HG02981 (cell line): ENCODE results near the gene SEBOX.
A peak's percentile ranks its signal among the peaks of the same experiment; 100 is the strongest.

ENCODE experiments used
- ATAC-seq: cut with Tn5 transposase; IDR thresholded peaks from one replicate; pipeline ENCODE4 v1.9.1; 2021; ENCODE audit warnings: mild to moderate bottlenecking, moderate library complexity; ENCODE audit not compliant: unreplicated experiment

SEBOX gene

GRCh38 chr17:28364665-28365363 lies at the start of gene SEBOX:
TSS of gene SEBOX (minus strand) at chr17:28365199. CDS start at chr17:28365151, 48 bp downstream.
- ATAC-seq = no peak

GRCh38 chr17:28413804-28414203 lies 48.8 kb upstream of the SEBOX start:
- ATAC-seq = no peak

- no peak for ATAC-seq
These were observed 47.1 kb upstream of the SEBOX start for GRCh38 chr17:28412099-28412498.

- no peak for ATAC-seq
These were observed 42.9 kb upstream of the SEBOX start for GRCh38 chr17:28407974-28408306.

GRCh38 chr17:28407130-28407973 lies 42.4 kb upstream of the SEBOX start:
- ATAC-seq = no peak

- no peak for ATAC-seq
These were observed 41.4 kb upstream of the SEBOX start for GRCh38 chr17:28406473-28406814.

- peak; percentile 51 for ATAC-seq
These were observed 40.9 kb upstream of the SEBOX start, which contains the start of gene SLC46A1 for GRCh38 chr17:28405632-28406472. TSS of gene SLC46A1 (minus strand) at chr17:28406212. CDS start at chr17:28406114, 98 bp downstream.

- ATAC-seq = no peak
These were observed 40.0 kb upstream of the SEBOX start for GRCh38 chr17:28404812-28405570.

GRCh38 chr17:28404461-28404811 lies 39.4 kb upstream of the SEBOX start:
- no peak for ATAC-seq

GRCh38 chr17:28404007-28404406 lies 39.0 kb upstream of the SEBOX start:
- ATAC-seq = no peak

- ATAC-seq = no peak
These were observed 37.8 kb upstream of the SEBOX start for GRCh38 chr17:28402844-28403243.

- ATAC-seq = no peak
These were observed 37.2 kb upstream of the SEBOX start for GRCh38 chr17:28402224-28402630.

- no peak for ATAC-seq
These were observed 34.8 kb upstream of the SEBOX start for GRCh38 chr17:28399808-28400207.

- ATAC-seq = no peak
These were observed 33.4 kb upstream of the SEBOX start for GRCh38 chr17:28398280-28398981.

GRCh38 chr17:28397687-28398279 lies 32.8 kb upstream of the SEBOX start:
- ATAC-seq = no peak

GRCh38 chr17:28397275-28397674 lies 32.3 kb upstream of the SEBOX start:
- ATAC-seq = no peak

- ATAC-seq = no peak
These were observed 31.7 kb upstream of the SEBOX start for GRCh38 chr17:28396635-28397239.

- ATAC-seq = no peak
These were observed 31.0 kb upstream of the SEBOX start for GRCh38 chr17:28395968-28396367.

- no peak for ATAC-seq
These were observed 30.4 kb upstream of the SEBOX start for GRCh38 chr17:28395426-28395825.
